ENCODE measurements around the gene SH3PXD2A.
"Not testable (repeated sequence)": the region's sequence is repeated elsewhere in the genome, so short reads cannot be mapped to it uniquely, and the experiment has no call there.

- TF ChIP-seq CTCF (IDR thresholded peaks at IDR 0.05 in 8 of 11, conservative IDR thresholded peaks at IDR 0.05 in 3 of 11); POLR2A (IDR thresholded peaks at IDR 0.05): not testable (repeated sequence)
Measured at GRCh38 chr10:103772846-103773245, 82.5 kb downstream of the SH3PXD2A start.
